Astrocyte of the hippocampus (primary cell): ENCODE results near the gene MYADM.

ENCODE experiments used
- DNase-seq: peaks from one replicate; pipeline ENCODE4 v3.0.0; 2011; ENCODE audit warnings: low read depth, low spot score

MYADM gene

GRCh38 chr19:53915000-53915399 is 47.3 kb downstream of the MYADM start:
- no peak for DNase-seq

GRCh38 chr19:53916004-53916403 is 48.3 kb downstream of the MYADM start:
- no peak for DNase-seq

GRCh38 chr19:53917356-53917755 is 49.7 kb downstream of the MYADM start:
- DNase-seq = no peak
